Mucosa of descending colon (tissue), 3 donors: ENCODE data around the gene SUPT4H1. TPM values are rescaled to one million over a fixed set of nuclear protein-coding genes. Genes with fewer than 3 reads are reported as not detected.

ENCODE experiments used
- ATAC-seq: fragments of 200-7000 bp; cut with Tn5 transposase; one replicate; pipeline ENCODE4 v1.9.1; 2020; ENCODE audit warnings: mild to moderate bottlenecking, moderate library complexity
- DNase-seq, 3 donors: peaks; one replicate each; pipeline ENCODE4 v3.0.0-alpha.2; 2020
- H3K36me3 ChIP-seq: fragments of 200-600 bp; one replicate; pipeline ENCODE4 v1.8.0; 2021; ENCODE audit warnings: low read depth, mild to moderate bottlenecking
- H3K4me1 ChIP-seq: fragments of 200-600 bp; one replicate; pipeline ENCODE4 v1.8.0; 2021; ENCODE audit warnings: low read depth, mild to moderate bottlenecking
- H3K4me3 ChIP-seq: fragments of 200-600 bp; one replicate; pipeline ENCODE4 v1.8.0; 2021; ENCODE audit warnings: mild to moderate bottlenecking
- H3K9me3 ChIP-seq: fragments of 200-600 bp; one replicate; pipeline ENCODE4 v1.8.0; 2021; ENCODE audit warnings: mild to moderate bottlenecking
- CTCF ChIP-seq: fragments of 200-600 bp; IDR thresholded peaks from one replicate; pipeline ENCODE4 v1.8.0; 2022; ENCODE audit warnings: antibody characterized with exemption, mild to moderate bottlenecking
- intact Hi-C, 2 donors: fragments of 100-400 bp; cut with DNase I in 1 of 2; cut with micrococcal nuclease in 1 of 2; formaldehyde crosslinking; loops; one replicate each; pipeline versions ENCODE4 v1.11.0 to v1.11.1; 2022; cut with DNase I, micrococcal nuclease
- total RNA-seq, 3 donors: library from RNA; stranded (reverse); fragmentation: NEBNext Ultra II Directional in 2 of 3; extraction: Animal tissue kit (Norgen Biotek cat#: 25700) in 2 of 3; gene quantifications; one replicate each; pipeline versions ENCODE4 v1.2.1 to v1.2.4, GENCODE V29; 2021 to 2023
- donor health status: DM: no; HTN: no; CAD: no; lungs with moderate emphysema.
- donor health status: DM: no; HTN: no; CAD: no.
- donor health status: DM: no; HTN: yes; CAD: no.

SUPT4H1 gene
- total RNA-seq, 3 donors from 2014 or later: 57.9 to 79.5 (median 68.9) TPM

GRCh38 chr17:58358408-58359172 lies 6.6 kb upstream of the SUPT4H1 start:
- ATAC-seq (no peak), DNase-seq (no peak)
- TF ChIP-seq CTCF: no peak
- Histone ChIP-seq H3K4me3 (no peak overlapping the region), H3K9me3 (no peaks in the 10 kb centered on the region), H3K36me3 (no peaks in the 10 kb centered on the region), H3K4me1 (peaks cover 6% of the 10 kb centered on the region)
- intact Hi-C loops: loop anchor here in 1 of 2 donors (10.0 kb wide), 1 partner anchor 56 kb away; the partner anchor contains the start of gene RNF43

DNA sequence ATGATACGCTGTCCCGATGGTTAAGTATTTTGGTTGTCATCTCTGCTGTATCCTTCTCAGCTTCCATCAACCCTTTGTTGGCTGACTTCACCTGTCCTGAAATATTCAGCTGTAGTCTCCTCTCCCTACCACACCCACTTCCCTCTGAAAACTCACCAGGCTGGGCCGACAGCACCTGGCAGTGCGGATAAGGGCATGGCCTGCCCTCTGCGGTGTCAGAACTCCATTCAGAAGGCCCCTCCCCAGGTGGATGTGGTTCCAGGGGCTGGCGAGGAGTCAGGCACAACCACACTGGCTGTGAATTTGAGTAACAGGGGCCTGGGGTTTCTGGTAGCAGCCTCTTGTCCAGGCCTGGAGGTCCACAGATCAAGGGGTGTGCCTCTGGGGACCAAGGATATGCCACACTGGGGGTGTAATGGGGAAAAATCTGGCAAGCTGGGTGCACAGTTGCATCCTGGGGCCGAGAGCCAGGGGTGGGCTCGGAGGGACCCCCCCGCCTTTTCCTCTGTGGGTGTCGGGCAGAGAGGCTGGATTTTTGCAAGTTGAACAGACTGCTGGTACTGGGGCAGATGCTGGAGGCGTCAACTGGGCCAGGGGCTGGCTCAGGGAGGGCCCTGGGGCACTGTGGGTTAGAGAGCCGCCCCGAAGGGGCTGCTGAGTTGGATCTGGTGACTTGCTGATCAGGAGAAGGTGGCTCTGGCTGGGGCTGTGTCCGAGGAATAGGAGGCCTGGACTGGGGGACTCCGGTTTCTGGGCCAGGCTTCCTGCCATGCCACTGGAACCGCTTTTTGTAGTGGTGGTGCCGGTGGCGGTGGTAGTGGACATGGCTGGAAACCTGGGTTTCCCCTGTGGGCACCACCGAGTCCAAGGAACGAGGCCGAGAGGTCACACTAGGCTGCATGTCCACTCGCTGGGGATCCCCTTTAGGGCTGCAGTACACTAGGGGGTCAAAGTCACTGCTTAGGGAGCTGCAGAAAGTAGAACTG lies 5.6 kb upstream of the SUPT4H1 start:
- no peak for ATAC-seq
- no peak for DNase-seq
- intact Hi-C loops: loop anchor here in 1 of 2 donors (10.0 kb wide), 1 partner anchor 57 kb away; the partner anchor contains the start of gene RNF43
- Histone ChIP-seq H3K4me3 (no peak overlapping the region), H3K4me1 (peaks cover 13% of the 10 kb centered on the region), H3K9me3 (no peaks in the 10 kb centered on the region), H3K36me3 (no peaks in the 10 kb centered on the region)
- no peak for TF ChIP-seq CTCF

DNA sequence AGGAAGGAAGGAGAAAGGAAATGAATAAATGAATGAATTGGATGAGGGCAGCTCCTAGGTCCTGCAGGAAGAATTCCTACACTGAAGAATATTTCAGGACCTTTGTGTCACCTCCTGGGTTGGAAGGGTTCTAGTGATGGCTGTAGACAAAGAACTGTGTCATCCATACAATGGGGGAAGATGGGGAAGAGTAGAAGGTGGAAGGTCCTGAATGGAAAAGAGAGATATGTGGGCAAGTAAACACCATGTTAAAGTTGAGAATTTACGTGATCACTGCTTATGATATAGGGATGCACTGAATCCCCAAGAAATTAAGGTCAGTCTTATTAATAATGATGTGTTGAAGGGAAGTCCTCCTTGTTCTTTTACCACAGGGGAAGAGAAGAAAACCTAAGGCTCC lies 4.2 kb upstream of the SUPT4H1 start:
- no peak for TF ChIP-seq CTCF
- ATAC-seq (no peak), DNase-seq (no peak)
- Histone ChIP-seq H3K4me1 (peaks cover 13% of the 10 kb centered on the region), H3K36me3 (no peaks in the 10 kb centered on the region), H3K9me3 (no peaks in the 10 kb centered on the region), H3K4me3 (no peak overlapping the region)
- intact Hi-C loops: loop anchor here in 1 of 2 donors (10.0 kb wide), 1 partner anchor 59 kb away; the partner anchor contains the start of gene RNF43

DNA sequence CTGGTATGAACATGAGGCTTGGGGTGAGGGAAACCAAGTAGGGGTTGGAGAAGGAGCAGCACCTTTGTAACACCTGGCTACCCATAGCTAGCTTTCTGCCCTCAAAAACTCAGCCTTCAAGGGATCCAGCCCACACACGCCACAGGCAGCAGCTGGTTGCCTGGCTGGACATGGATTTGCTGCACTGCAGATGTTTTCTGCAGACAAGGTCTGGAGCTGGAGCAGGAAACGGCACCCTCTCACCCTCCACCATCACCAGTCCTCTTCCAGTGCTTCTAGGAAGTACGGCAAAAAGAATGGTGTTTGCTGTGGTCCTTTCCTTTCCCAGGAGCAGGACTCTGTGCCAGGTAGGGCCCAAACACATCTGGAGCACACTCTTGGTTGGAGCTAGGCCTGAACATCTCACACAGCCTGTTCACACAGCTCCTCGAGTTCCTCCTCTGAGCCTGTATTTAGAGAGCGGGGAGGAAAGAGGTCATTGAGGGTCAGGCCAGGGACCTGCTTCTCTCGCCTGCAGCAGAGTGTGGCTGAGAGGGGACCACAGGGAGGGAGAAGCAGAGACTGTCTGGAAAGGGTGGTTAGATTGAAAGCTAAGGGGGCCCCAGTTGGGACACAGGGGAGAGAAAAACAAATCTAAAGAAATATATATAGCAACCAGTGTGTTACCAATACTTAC lies 2.7 kb upstream of the SUPT4H1 start:
- Histone ChIP-seq H3K9me3 (no peaks in the 10 kb centered on the region), H3K4me3 (no peak overlapping the region), H3K36me3 (no peaks in the 10 kb centered on the region), H3K4me1 (peaks cover 13% of the 10 kb centered on the region)
- TF ChIP-seq CTCF: no peak
- intact Hi-C loops: loop anchor here in 1 of 2 donors (10.0 kb wide), 1 partner anchor 60 kb away; the partner anchor contains the start of gene RNF43
- no peak for DNase-seq
- ATAC-seq: no peak

DNA sequence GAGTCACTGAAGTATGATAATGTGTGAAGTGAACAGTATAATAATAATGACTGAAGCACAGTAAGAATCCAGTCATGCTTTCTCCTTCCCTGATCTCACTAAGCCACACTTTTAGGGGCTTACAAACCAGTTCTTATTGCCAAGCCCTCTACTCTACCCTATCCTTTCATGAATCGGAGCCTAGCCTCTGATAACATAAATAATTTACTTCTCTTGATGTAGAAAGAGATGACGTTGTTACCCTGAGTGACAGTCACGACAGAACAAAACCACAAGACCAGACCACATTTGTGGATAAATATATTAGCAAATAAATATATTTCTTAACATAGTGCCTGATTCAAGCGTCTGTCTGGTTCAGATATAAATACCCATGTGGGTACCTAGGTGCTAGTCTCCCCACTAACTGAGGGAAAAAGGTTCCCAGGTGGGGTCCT lies 1.4 kb upstream of the SUPT4H1 start:
- no peak for TF ChIP-seq CTCF
- Histone ChIP-seq H3K4me1 (peaks cover 13% of the 10 kb centered on the region), H3K9me3 (no peaks in the 10 kb centered on the region), H3K36me3 (no peaks in the 10 kb centered on the region), H3K4me3 (no peak overlapping the region)
- DNase-seq: no peak
- ATAC-seq: no peak
- intact Hi-C loops: loop anchor here in 1 of 2 donors (10.0 kb wide), 1 partner anchor 61 kb away; the partner anchor contains the start of gene RNF43
